ENCODE data around the gene SF1.

DNA sequence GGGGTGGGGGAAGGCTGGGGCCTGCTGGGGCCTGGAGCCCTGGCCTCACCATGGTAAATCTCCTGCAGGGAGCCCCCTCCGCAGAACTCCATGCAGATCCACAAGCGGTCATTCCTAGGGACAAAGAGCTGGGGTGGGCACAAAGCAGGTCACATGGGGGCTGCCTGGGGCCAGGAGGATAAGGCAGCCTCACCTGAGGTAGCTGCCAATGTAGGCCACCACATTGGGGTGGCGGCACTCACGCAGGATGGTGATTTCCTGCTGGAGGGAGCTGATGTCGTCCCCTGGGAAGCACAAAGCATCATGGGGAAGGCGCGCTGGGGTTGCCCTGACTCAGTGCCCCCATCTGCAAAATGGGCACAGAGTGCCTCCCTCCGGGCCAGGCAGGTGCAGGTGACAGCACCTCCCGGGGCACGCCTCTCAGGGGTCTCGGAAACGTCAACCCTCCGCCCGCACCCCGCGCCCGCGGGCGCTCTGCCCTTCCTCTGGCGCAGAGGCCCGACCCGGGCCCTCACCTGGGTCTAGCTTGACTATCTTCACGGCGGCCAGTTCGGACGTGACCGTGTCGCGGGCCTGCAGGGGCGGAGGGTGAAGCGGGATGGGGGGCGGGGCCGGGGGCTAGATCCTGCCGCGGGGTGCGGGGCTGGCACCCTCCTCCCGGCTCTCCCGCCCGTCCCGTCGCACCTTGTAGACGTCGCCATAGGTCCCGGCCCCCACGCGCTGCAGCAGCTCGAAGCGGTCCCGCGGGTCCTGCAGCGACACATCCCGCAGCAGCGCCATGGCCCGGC is 24.2 kb upstream of the SF1 start:
- TF ChIP-seq YY1 (IDR thresholded peaks at IDR 0.05; ENCODE audit: insufficient read depth, insufficient read length): no peak
- TF ChIP-seq ZNF274 (IDR thresholded peaks at IDR 0.05; ENCODE audit: low read depth, low read length): no peak
